Endothelial cell of umbilical vein (primary cell): ENCODE results near the gene APC2. TPM values are rescaled to one million over a fixed set of nuclear protein-coding genes. Genes with fewer than 3 reads are reported as not detected.

ENCODE experiments used
- BruUV-seq: library from RNA; stranded (reverse); fragments of 400-500 nt; replicated peaks from 2 replicates; lab custom pipeline; 2021; lab: Mats Ljungman, UMichigan
- CTCF ChIA-PET: fragments of 300-600, 350-600 bp; sonication (Branson Sonifier 250); formaldehyde crosslinking; loops from one replicate; lab custom pipeline; 2021; ENCODE audit warnings: antibody characterized with exemption, inconsistent platforms; lab: Charles Lee
- POLR2A ChIA-PET: fragments of 300-600, 350-600 bp; sonication (Branson Sonifier 250); formaldehyde crosslinking; loops from one replicate; lab custom pipeline; 2021; ENCODE audit warnings: antibody characterized with exemption, inconsistent platforms; lab: Charles Lee
- DNase-seq: peaks from one replicate; pipeline ENCODE4 v3.0.0-alpha.2; 2011; ENCODE audit warnings: low read depth, low spot score
- FAIRE-seq: peaks from 2 replicates; lab custom pipeline; 2011; peaks lifted over from hg19 to GRCh38; lab: Jason Lieb, UNC
- H2AFZ ChIP-seq: 2 replicates; pipeline ENCODE4 v1.6.0; 2012; ENCODE audit warnings: low read depth, low read length, control low read depth, inconsistent platforms
- H3K27ac ChIP-seq: 2 replicates; pipeline ENCODE4 v1.5.1; 2011; ENCODE audit warnings: low read depth, mild to moderate bottlenecking, control low read depth, low read length, moderate library complexity; ENCODE audit not compliant: insufficient read depth
- H3K27me3 ChIP-seq, 2 experiments: 2 replicates each; pipeline versions ENCODE4 v1.6.0 to v1.6.1; 2011; ENCODE audit warnings: low read length in 2 of 2, mixed read lengths in 1 of 2; ENCODE audit not compliant: control insufficient read depth in 2 of 2, insufficient read depth in 2 of 2
- H3K36me3 ChIP-seq, 2 experiments: 2 replicates in 1 of 2; 3 replicates in 1 of 2; pipeline ENCODE4 v1.5.1; 2011; ENCODE audit warnings: low read length in 2 of 2, mild to moderate bottlenecking in 1 of 2, moderate library complexity in 1 of 2; ENCODE audit not compliant: control insufficient read depth in 2 of 2, insufficient read depth in 2 of 2; ENCODE audit errors: extremely low read depth in 1 of 2
- H3K4me1 ChIP-seq: 3 replicates; pipeline ENCODE4 v1.5.1; 2011; ENCODE audit warnings: mild to moderate bottlenecking, low read length; ENCODE audit not compliant: control insufficient read depth, insufficient read depth; ENCODE audit errors: extremely low read depth
- H3K4me2 ChIP-seq: 2 replicates; pipeline ENCODE4 v1.6.1; 2011; ENCODE audit warnings: low read length, control low read depth, mixed read lengths; ENCODE audit not compliant: insufficient read depth
- H3K4me3 ChIP-seq, 3 experiments: fragments of 200-600 bp in 1 of 3; sonication (generic), shearing (Covaris generic) in 1 of 3; replicated peaks in 1 of 3; 2 replicates each; pipeline ENCODE4 v1.5.1; 2011 to 2016; ENCODE audit warnings: control low read depth in 3 of 3, low read length in 3 of 3, mild to moderate bottlenecking in 2 of 3, inconsistent platforms in 1 of 3, low read depth in 1 of 3, moderate library complexity in 1 of 3; ENCODE audit not compliant: insufficient read depth in 1 of 3
- H3K79me2 ChIP-seq: 2 replicates; pipeline ENCODE4 v1.6.0; 2012; ENCODE audit warnings: low read length, inconsistent platforms; ENCODE audit not compliant: control insufficient read depth, insufficient read depth
- H3K9ac ChIP-seq: replicated peaks from 2 replicates; pipeline ENCODE3; 2011; ENCODE audit warnings: low read length, control low read depth; ENCODE audit not compliant: insufficient read depth; ENCODE audit errors: extremely low read depth
- H3K9me1 ChIP-seq: replicated peaks from 3 replicates; pipeline ENCODE4 v1.6.0; 2011; ENCODE audit warnings: mild to moderate bottlenecking, low read length; ENCODE audit not compliant: control insufficient read depth, insufficient read depth; ENCODE audit errors: extremely low read depth
- H3K9me3 ChIP-seq: replicated peaks from 2 replicates; pipeline ENCODE4 v1.5.1; 2012; ENCODE audit warnings: low read length, inconsistent platforms; ENCODE audit not compliant: control insufficient read depth, insufficient read depth
- H4K20me1 ChIP-seq: replicated peaks from 2 replicates; pipeline ENCODE3; 2011; ENCODE audit warnings: mild to moderate bottlenecking, low read length; ENCODE audit not compliant: control insufficient read depth, insufficient read depth; ENCODE audit errors: extremely low read depth
- EZH2 ChIP-seq: IDR thresholded peaks from 2 replicates; pipeline ENCODE4 v1.6.1; 2012; ENCODE audit warnings: borderline replicate concordance, low read depth, mild to moderate bottlenecking, moderate library complexity, low read length, inconsistent platforms; ENCODE audit not compliant: severe bottlenecking
- FOS ChIP-seq: IDR thresholded peaks from 2 replicates; pipeline ENCODE4 v1.6.1; 2011; ENCODE audit warnings: mild to moderate bottlenecking, low read length, moderate library complexity, borderline replicate concordance; ENCODE audit not compliant: insufficient read depth
- GATA2 ChIP-seq: IDR thresholded peaks from 2 replicates; pipeline ENCODE4 v1.7.0; 2011; ENCODE audit warnings: low read depth, mild to moderate bottlenecking, moderate library complexity, mixed read lengths, low read length; ENCODE audit not compliant: insufficient read length, insufficient read depth
- JUN ChIP-seq: IDR thresholded peaks from 2 replicates; pipeline ENCODE4 v1.6.1; 2011; ENCODE audit warnings: borderline replicate concordance, low read depth; ENCODE audit not compliant: insufficient read length, insufficient read depth
- MYC ChIP-seq: IDR thresholded peaks from one replicate; pipeline ENCODE4 v1.6.1; 2011; ENCODE audit warnings: mild to moderate bottlenecking, low read depth, low read length
- POLR2A ChIP-seq: IDR thresholded peaks from 2 replicates; pipeline ENCODE4 v1.6.1; 2012; ENCODE audit warnings: low read depth, mild to moderate bottlenecking, control low read depth, low read length
- POLR2AphosphoS5 ChIP-seq: IDR thresholded peaks from 2 replicates; pipeline ENCODE4 v1.6.1; 2012; ENCODE audit warnings: low read depth, mild to moderate bottlenecking, control low read depth, low read length, moderate library complexity; ENCODE audit not compliant: insufficient read depth
- dilution Hi-C: fragments of 300-500 bp; cut with MboI; formaldehyde crosslinking; loops from one replicate; pipeline ENCODE4 v1.15.0; 2019; ENCODE audit warnings: low sequenced_read_pairs; ENCODE audit not compliant: extremely low pct_ligation_motif_present
- intact Hi-C: fragments of 100-400 bp; cut with micrococcal nuclease; formaldehyde crosslinking; loops from one replicate; pipeline ENCODE4 v1.10.0; 2022
- polyA plus RNA-seq, 4 experiments: library from polyadenylated mRNA; depleted of rRNA in 3 of 4; stranded (reverse) in 3 of 4; unstranded in 1 of 4; fragments of >200 nt; gene quantifications; 2 replicates each; pipeline versions ENCODE4 v1.2.1 to v1.2.3, GENCODE V29; 2011 to 2012; ENCODE audit warnings: missing spikeins in 1 of 4
- total RNA-seq: library from RNA; stranded (reverse); gene quantifications from 2 replicates; pipeline ENCODE4 v1.2.3, GENCODE V29; 2021
- TF ChIP-seq, protein P1 (sequence below), 2 donors: IDR thresholded peaks; 1 replicate in 1 of 2; 2 replicates in 1 of 2; pipeline ENCODE4 v1.5.1; 2011; ENCODE audit warnings: low read length in 2 of 2, mild to moderate bottlenecking in 2 of 2, moderate library complexity in 2 of 2, control low read depth in 1 of 2, inconsistent platforms in 1 of 2, low read depth in 1 of 2; ENCODE audit not compliant: insufficient read depth in 1 of 2; ENCODE audit errors: extremely low read depth in 1 of 2
- TF ChIP-seq, protein P2 (sequence below): IDR thresholded peaks from 2 replicates; pipeline ENCODE4 v1.6.1; 2011; ENCODE audit not compliant: insufficient read depth, insufficient read length

APC2 gene
- total and polyA plus RNA-seq, 2 donors (not counting 3 experiments of a cell fraction or from before 2014, with no cell fraction given) = 0.01 to 0.04 TPM

- dilution Hi-C loops (no loop called here), intact Hi-C loops (no loop called here)
- no peak overlapping the region for H2AFZ ChIP-seq
- TF ChIP-seq, protein P1, sequence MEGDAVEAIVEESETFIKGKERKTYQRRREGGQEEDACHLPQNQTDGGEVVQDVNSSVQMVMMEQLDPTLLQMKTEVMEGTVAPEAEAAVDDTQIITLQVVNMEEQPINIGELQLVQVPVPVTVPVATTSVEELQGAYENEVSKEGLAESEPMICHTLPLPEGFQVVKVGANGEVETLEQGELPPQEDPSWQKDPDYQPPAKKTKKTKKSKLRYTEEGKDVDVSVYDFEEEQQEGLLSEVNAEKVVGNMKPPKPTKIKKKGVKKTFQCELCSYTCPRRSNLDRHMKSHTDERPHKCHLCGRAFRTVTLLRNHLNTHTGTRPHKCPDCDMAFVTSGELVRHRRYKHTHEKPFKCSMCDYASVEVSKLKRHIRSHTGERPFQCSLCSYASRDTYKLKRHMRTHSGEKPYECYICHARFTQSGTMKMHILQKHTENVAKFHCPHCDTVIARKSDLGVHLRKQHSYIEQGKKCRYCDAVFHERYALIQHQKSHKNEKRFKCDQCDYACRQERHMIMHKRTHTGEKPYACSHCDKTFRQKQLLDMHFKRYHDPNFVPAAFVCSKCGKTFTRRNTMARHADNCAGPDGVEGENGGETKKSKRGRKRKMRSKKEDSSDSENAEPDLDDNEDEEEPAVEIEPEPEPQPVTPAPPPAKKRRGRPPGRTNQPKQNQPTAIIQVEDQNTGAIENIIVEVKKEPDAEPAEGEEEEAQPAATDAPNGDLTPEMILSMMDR (IDR thresholded peaks at IDR 0.05; ENCODE audit: extremely low read depth in 1 of 2, insufficient read depth in 1 of 2, low read depth in 1 of 2, low read length in 2 of 2) = no peak
- TF ChIP-seq POLR2AphosphoS5 (no peak), MYC (no peak), EZH2 (no peak), GATA2 (no peak), JUN (no peak), POLR2A (no peak), FOS (no peak)
- TF ChIP-seq, protein P2, sequence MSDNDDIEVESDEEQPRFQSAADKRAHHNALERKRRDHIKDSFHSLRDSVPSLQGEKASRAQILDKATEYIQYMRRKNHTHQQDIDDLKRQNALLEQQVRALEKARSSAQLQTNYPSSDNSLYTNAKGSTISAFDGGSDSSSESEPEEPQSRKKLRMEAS = no peak
- no peak overlapping the region for H3K4me2 ChIP-seq
- no peak overlapping the region for H3K27ac ChIP-seq
- POLR2A ChIA-PET = no interaction called here
- no peaks in the 10 kb centered on the region for H3K9me1 ChIP-seq
- peaks cover 55% of the 10 kb centered on the region for H3K79me2 ChIP-seq
- no peaks in the 10 kb centered on the region for H3K9me3 ChIP-seq
- FAIRE-seq (no peak), DNase-seq (no peak)
- BruUV-seq = no TSS peak
- peaks cover 26 to 70% of the 10 kb centered on the region in 2 experiments for H3K36me3 ChIP-seq
- no peaks in the 10 kb centered on the region for H3K27me3 ChIP-seq
- CTCF ChIA-PET = no interaction called here
- no peaks in the 10 kb centered on the region for H3K4me1 ChIP-seq
- H3K4me3 ChIP-seq = no peak overlapping the region
- H4K20me1 ChIP-seq = peaks cover 2% of the 10 kb centered on the region
- H3K9ac ChIP-seq = no peak overlapping the region
Measured at GRCh38 chr19:1422943-1423342, 27.0 kb upstream of the APC2 start.
